ENCODE measurements around the gene ANXA8. TPM values are rescaled to one million over a fixed set of nuclear protein-coding genes. Genes with fewer than 3 reads are reported as not detected.

The ANXA8 gene
- total and polyA plus RNA-seq, 8 donors: 0.15 to 2.1 (median 0.59) TPM; not detected in 4

DNA sequence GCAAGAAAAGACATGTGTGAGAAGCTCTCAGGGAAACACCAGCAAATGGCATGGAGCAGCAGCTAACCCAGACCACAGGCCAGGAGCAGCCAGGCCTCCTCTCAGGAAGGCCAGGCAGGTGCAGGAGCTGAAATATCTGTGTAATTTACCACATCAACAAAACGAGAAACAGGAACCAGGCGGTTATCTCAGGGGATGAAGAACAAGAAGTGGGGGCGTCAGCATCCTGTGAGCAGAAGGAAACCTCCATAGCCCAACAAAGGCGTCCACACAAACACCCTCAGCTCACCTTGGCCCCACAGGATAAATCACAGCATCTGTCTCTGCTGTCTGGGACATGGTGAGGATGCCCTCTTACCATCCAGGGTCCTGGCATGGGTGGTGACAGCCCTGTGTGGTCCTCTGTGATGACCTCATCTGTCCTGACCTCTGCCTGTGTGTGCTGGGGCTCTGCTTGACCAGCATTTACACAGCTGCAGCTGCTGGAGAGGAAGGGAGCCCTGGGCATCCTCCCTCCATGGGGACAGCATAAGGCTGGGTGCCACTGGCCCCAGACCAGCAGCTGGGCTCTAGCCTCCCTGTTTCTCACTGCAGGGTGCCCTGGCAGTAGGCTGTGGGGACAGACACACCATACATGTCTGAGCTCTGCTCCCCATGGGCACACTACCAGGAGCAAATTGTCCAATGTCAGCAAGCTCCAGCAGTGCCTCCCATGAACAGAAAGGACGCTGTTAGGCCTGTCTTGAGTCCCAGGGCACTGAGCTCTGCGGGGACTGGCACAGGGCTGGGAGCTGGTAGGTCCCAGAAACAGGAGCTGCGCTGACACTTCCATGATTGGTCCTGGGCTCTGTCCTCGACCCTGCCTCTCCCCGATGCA, 34.6 kb downstream of the ANXA8 start:
- FAIRE-seq (no peak), ATAC-seq (no peak), DNase-seq (peak in 1 of 6 donors; percentile 34)
- no peaks in the 10 kb centered on the region for H3K4me1 ChIP-seq
- TF ChIP-seq, protein P1, sequence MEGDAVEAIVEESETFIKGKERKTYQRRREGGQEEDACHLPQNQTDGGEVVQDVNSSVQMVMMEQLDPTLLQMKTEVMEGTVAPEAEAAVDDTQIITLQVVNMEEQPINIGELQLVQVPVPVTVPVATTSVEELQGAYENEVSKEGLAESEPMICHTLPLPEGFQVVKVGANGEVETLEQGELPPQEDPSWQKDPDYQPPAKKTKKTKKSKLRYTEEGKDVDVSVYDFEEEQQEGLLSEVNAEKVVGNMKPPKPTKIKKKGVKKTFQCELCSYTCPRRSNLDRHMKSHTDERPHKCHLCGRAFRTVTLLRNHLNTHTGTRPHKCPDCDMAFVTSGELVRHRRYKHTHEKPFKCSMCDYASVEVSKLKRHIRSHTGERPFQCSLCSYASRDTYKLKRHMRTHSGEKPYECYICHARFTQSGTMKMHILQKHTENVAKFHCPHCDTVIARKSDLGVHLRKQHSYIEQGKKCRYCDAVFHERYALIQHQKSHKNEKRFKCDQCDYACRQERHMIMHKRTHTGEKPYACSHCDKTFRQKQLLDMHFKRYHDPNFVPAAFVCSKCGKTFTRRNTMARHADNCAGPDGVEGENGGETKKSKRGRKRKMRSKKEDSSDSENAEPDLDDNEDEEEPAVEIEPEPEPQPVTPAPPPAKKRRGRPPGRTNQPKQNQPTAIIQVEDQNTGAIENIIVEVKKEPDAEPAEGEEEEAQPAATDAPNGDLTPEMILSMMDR (IDR thresholded peaks at IDR 0.05): no peak
- intact Hi-C loops (cut with DNase I): no loop called here
- H3K27ac ChIP-seq: no peak overlapping the region
- WGBS, 2 donors: 68 to 74% methylated on average over 9 of the region's 9 CpGs
- H3K27me3 ChIP-seq: no peaks in the 10 kb centered on the region
- H3K36me3 ChIP-seq: no peaks in the 10 kb centered on the region
- H3K9me3 ChIP-seq: no peaks in the 10 kb centered on the region
- H3K4me3 ChIP-seq: no peak overlapping the region

DNA sequence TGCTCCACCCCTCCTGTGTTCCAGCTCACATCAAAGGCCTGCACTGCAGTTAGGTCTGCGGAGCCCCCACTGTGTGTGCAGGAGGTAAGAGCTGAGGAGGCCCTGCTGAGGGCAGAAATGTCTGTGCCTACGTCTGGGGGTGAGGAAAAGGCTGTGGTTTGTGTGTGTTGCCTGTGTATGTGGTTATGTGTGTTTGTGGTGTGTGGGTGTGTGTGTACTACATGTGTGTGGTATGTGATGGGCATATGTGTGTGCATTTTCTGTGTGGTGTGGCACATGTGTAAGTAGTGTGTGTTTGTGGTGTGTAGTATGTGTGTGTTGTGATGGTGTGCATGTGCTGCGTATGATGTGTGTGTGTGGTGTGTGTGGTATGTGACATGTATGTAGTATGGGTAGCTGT, 36.2 kb downstream of the ANXA8 start:
- no peak for ATAC-seq
- FAIRE-seq: no peak
- TF ChIP-seq, protein P1 (IDR thresholded peaks at IDR 0.05): no peak
- intact Hi-C loops (cut with DNase I): no loop called here
- 81 to 86% methylated on average over 3 of the region's 3 CpGs for WGBS, 2 donors
- Histone ChIP-seq H3K36me3 (no peaks in the 10 kb centered on the region), H3K4me3 (no peak overlapping the region), H3K9me3 (no peaks in the 10 kb centered on the region), H3K27ac (no peak overlapping the region), H3K27me3 (no peaks in the 10 kb centered on the region), H3K4me1 (no peaks in the 10 kb centered on the region)
- DNase-seq: no peak

DNA sequence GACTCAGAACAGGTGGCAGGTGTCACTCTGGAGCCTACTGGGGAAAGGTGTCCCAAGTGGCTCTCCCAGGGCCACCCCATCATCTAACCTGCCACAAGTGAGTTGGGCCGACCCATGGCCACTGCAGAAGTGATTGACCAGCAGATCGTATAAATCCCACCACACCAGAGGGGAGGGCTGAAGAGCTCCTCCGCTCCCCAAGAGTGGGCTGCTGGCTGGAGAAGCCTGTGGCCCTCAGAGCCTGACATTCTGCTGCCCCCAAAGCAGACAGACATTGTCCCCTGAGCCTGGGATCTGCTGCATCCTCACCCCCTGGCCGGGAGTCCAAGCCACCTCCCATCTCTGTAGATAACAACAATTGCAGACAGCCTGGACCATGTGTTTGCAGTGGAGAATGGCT, 36.7 kb downstream of the ANXA8 start:
- H3K9me3 ChIP-seq: no peaks in the 10 kb centered on the region
- intact Hi-C loops (cut with DNase I): no loop called here

DNA sequence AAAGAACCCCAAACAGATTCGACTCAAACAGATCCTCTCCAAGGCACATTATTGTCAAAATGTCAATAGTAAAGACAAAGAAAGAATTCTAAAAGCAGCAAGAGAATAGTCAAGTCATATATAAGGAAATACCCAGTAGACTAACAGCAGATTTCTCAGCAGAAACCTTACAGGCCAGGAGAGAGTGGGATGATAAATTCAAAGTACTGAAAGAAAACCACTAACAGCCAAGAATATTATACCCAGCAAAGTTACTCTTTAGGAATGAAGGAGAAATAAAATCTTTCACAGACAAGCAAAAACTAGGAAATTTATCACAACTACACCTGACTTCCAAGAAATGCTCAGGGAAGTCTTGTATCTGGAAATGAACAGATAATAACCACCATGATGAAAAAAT, 38.2 kb downstream of the ANXA8 start:
- FAIRE-seq: no peak
- no peak for DNase-seq
- no peak for ATAC-seq
- Histone ChIP-seq H3K27me3 (no peaks in the 10 kb centered on the region), H3K27ac (no peak overlapping the region), H3K9me3 (no peaks in the 10 kb centered on the region), H3K36me3 (no peaks in the 10 kb centered on the region), H3K4me3 (no peak overlapping the region), H3K4me1 (no peaks in the 10 kb centered on the region)
- 58 to 71% methylated on average over 1 of the region's 1 CpG for WGBS, 2 donors
- TF ChIP-seq, protein P1 (IDR thresholded peaks at IDR 0.05): no peak
- intact Hi-C loops (cut with DNase I): no loop called here

More for the DNA sequence above, 36.7 kb downstream of the ANXA8 start:
- Histone ChIP-seq H3K4me3 (no peak overlapping the region), H3K27ac (no peak overlapping the region), H3K27me3 (no peaks in the 10 kb centered on the region), H3K36me3 (no peaks in the 10 kb centered on the region), H3K4me1 (no peaks in the 10 kb centered on the region)
- FAIRE-seq (no peak), DNase-seq (no peak), ATAC-seq (no peak)
- WGBS, 2 donors: 77 to 85% methylated on average over 4 of the region's 4 CpGs
- TF ChIP-seq, protein P1 (IDR thresholded peaks at IDR 0.05): no peak

DNA sequence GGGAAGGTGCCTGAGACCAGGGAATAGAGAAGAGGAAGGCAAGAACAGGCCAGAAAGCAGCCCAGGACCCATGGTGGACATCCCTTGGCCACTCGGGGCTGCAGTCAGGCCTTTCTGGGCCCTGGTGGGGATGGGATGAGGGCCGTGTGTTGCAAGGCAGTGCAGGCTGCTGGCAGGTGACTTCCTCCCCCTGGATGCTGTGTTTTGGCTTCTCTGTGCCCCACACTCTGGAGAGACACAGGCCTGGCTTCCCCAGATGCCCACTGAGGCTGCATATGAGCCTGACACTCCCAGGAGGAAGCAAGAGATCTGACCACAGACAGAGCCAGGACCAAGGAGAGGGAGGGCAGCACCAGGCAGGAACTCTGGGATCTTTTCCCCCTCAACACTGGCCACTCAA, 39.9 kb downstream of the ANXA8 start:
- 77 to 80% methylated on average over 1 to 2 of the region's 2 CpGs for WGBS, 2 donors
- FAIRE-seq (no peak), DNase-seq (no peak), ATAC-seq (no peak)
- TF ChIP-seq, protein P1 (IDR thresholded peaks at IDR 0.05): no peak
- H3K27ac ChIP-seq: no peak overlapping the region
- no peaks in the 10 kb centered on the region for H3K4me1 ChIP-seq
- intact Hi-C loops (cut with DNase I): no loop called here
- H3K4me3 ChIP-seq: no peak overlapping the region
- H3K36me3 ChIP-seq: no peaks in the 10 kb centered on the region
- H3K9me3 ChIP-seq: no peaks in the 10 kb centered on the region
- H3K27me3 ChIP-seq: no peaks in the 10 kb centered on the region
